NCI-H1417 treated with DMSO at 0.1 percent for 48 hours (cell line): ENCODE results near the gene USP19.

Source experiments
- DNase-seq: peaks from one replicate; lab custom pipeline; 2025; lab: John Stamatoyannopoulos, UW

USP19 gene

GRCh38 chr3:49104427-49105291, 16.0 kb downstream of the USP19 start, which contains the start of gene QARS1:
QARS1 (minus strand) TSS chr3:49104757; CDS start chr3:49104733, 24 bp downstream.
- DNase-seq, result peak; percentile 15

- no peak for DNase-seq
These were observed 16.6 kb downstream of the USP19 start for GRCh38 chr3:49104052-49104426.

GRCh38 chr3:49100046-49100615, 20.5 kb downstream of the USP19 start:
- no peak for DNase-seq

GRCh38 chr3:49098910-49099630, 21.6 kb downstream of the USP19 start:
- DNase-seq, result no peak

GRCh38 chr3:49098429-49098828, 22.2 kb downstream of the USP19 start:
- DNase-seq, result no peak

GRCh38 chr3:49093853-49094767, 26.5 kb downstream of the USP19 start, which contains the start of gene QRICH1:
QRICH1 (minus strand) TSS chr3:49094071; CDS start chr3:49077017, 17,054 bp downstream.
- peak; percentile 77 for DNase-seq

- no peak for DNase-seq
These were observed 27.4 kb downstream of the USP19 start for GRCh38 chr3:49092938-49093852.

- no peak for DNase-seq
These were observed 39.2 kb downstream of the USP19 start for GRCh38 chr3:49081429-49081828.

GRCh38 chr3:49079270-49079669, 41.4 kb downstream of the USP19 start:
- DNase-seq, result no peak

- no peak for DNase-seq
These were observed 44.0 kb downstream of the USP19 start for GRCh38 chr3:49076646-49077045.

GRCh38 chr3:49076116-49076515, 44.5 kb downstream of the USP19 start:
- DNase-seq, result no peak
